SK-N-DZ (cell line): Measurements from ENCODE around the gene FNDC3B.
"Not testable (repeated sequence)": the region's sequence is repeated elsewhere in the genome, so short reads cannot be mapped to it uniquely, and the experiment has no call there.

Experiments used
- DNase-seq: peaks from one replicate; pipeline ENCODE4 v3.0.0-alpha.2; 2015; ENCODE audit warnings: low spot score

Gene FNDC3B

DNA sequence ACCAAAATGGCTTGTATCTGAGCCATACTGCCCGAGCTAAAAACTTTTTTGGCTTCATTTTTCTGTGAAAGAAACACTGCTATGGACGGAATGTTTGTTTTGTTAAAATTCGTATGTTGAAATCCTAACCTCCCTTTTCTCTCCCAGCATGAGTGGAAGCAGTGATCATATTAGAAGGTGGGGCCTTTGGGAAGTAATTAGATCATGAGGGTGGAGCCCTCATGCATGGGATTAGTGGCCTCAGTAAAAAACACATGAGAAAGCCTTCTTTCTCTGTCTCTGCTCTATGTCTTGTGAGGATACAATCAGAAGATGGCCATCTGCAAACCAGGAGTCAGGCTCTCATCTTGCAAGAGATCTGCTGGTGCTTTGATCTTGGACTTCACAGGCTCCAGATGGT is 7.4 kb upstream of the FNDC3B start:
- DNase-seq = peak; percentile 83

- no peak for DNase-seq
Observed at GRCh38 chr3:172033396-172033795, 6.0 kb upstream of the FNDC3B start.

DNA sequence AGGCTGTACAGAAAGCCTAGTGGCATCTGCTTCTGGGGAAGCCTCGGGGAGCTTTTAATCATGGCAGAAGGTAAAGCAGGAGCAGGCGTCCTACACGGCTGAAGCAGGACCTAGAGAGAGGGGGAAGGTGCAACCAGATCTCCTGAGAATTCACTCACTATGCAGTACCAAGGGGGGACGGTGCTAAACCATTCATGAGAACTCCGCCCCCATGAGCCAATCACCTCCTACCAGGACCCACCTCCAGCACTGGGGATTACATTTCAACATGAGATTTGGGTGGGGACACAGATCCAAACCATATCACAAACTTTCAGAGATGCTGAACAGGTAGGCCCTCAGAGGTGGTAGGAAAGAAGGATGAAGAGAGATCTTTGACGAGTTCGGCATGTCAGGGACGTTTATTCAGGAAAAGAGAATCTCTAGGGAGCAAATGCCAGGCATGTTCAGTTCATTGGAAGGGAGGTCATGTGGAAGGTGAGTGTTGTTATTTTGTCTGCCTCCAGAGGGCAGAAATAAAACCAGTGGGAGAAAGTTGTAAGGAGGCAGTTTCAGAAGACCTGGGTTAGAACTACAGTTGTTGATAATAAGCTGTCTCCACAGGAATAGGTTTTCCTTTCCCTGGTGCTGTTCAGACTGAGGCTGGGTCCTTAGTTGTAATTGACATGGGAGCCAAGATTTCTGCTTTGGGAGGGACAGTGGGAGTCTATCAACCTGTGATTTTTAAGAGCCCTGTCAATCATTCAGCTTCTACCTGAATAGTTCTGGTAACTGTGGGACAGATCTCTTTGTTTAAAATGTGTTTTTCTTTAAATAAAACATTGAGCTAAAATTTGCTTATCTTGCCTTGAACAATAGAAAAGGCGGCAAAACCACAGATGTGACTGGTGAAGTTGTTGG is 4.3 kb upstream of the FNDC3B start:
- peak; percentile 65 for DNase-seq

GRCh38 chr3:172036541-172037215 is 2.7 kb upstream of the FNDC3B start:
- DNase-seq = no peak

- DNase-seq = no peak
Observed at GRCh38 chr3:172038798-172039435, 461 bp upstream of the FNDC3B start.

DNA sequence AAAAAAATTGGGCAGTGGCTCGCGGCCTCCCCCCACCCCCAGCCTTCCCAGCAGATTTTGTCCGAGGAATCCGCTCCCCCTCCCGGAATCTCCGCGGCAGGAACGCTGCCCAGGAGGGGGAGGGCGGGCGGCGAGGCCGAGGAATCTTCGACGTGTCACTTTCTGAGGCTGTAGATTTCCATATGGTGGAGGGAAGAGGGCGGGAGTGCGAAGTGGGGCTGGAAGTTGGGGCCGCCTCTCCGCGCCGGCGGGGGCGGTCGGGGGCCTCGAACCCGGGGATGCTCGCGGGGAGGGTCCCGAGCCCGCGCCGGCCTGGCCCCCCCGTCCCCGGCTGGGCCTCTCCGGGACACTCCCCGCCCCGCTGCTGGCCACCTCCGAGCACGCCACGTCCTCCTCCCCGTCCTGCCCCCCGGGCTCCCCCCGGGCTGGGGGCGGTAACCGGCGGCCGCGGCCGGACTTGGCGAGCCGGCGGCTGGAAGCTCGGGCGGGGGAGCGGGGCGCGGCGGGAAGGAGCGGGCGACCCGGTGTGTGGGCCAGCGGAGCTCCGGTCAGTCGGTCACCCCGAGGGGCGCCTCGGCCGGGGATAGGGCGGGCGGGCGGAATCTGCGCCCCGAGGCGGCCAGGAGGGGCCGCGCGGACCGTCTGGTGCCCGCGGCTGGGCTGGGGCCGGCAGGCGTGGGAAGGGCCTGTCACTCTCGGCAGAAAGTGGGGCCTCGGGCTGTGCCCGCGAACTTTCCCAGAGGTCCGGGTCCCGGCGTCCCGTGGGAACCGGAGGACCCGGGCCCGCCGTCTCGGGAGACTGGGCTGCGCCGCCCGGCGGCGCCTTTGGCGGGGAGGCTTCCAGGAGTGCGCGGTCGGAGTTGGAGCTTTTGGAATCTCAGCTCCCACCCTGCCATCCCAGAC is 951 bp downstream of the FNDC3B start:
- peak; percentile 63 for DNase-seq

GRCh38 chr3:172040981-172041963 is 1.9 kb downstream of the FNDC3B start:
- DNase-seq = peak; percentile 34

GRCh38 chr3:172042136-172042662 is 2.8 kb downstream of the FNDC3B start:
- DNase-seq = no peak

DNA sequence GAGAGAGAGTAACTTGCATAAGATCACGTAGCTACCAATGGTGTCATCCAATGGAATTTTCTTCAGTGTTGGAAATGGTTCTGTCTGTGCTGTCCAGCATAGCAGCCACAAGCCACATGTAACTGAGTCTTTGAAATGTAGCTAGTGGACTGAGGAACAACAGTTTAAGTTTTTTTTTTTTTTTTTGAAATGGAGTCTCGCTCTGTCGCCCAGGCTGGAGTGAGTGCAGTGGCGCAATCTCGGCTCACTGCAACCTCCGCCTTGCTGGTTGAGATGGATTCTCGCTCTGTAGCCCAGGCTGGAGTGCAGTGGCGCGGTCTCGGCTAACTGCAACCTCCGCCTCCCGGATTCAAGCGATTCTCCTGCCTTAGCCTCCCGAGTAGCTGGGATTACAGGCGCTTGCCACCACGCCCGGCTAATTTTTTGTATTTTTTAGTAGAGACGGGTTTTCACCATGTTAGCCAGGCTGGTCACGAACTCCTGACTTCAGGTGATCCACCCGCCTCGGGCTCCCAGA is 3.3 kb downstream of the FNDC3B start:
- not testable (repeated sequence) for DNase-seq

GRCh38 chr3:172043233-172043632 is 3.9 kb downstream of the FNDC3B start:
- no peak for DNase-seq

- DNase-seq = no peak
Observed at GRCh38 chr3:172043766-172044165, 4.4 kb downstream of the FNDC3B start.

GRCh38 chr3:172044833-172045585 is 5.6 kb downstream of the FNDC3B start:
- DNase-seq = no peak

- no peak for DNase-seq
Observed at GRCh38 chr3:172046268-172046915, 7.0 kb downstream of the FNDC3B start.

- DNase-seq = no peak
Observed at GRCh38 chr3:172047567-172048115, 8.3 kb downstream of the FNDC3B start.

DNA sequence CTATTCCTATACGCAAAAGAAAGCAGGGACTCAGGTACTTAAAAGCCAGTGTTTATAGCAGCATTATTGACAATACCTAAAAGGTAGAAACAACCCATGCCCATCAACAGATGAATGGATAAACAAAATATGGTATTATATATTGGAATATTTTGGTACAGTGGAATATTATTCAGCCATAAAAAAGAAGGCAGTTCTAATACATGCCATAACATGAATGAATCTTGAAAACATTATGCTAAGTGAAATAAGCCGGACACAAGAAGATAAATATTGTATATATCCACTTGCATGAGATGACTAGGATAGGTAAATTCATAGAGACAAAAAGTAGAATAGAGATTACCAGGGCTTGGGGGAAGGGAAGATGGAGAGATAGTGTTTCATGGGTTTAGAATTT is 9.2 kb downstream of the FNDC3B start:
- no peak for DNase-seq

DNA sequence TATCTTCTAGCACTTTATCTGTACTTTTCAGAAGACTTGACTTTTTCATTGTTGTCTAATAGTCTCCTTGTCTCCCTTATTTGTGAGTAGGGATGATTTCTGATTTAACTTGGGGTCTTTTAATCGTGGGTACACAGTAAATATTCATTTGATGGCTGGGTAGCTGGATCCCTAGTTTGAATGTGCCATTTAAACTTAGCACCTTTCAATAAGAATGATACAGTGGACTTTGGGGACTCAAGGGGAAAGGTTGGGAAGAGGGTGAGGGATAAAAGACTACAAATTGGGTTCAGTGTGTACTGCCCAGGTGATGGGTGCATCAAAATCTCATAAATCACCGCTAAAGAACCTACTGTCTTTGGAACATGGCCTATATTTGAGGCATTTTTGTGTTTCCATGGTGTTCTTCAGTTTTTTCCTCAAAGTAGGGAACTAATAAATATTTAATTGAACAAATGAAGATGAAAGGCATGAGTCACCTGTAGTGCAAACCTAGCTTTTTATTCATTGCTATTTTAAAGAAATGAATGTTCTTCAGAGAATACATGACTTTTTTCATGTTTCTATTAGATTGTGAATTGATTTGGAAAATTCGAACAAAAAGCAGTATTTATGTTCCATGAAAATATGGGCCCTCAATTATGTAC is 12.1 kb downstream of the FNDC3B start:
- no peak for DNase-seq

DNA sequence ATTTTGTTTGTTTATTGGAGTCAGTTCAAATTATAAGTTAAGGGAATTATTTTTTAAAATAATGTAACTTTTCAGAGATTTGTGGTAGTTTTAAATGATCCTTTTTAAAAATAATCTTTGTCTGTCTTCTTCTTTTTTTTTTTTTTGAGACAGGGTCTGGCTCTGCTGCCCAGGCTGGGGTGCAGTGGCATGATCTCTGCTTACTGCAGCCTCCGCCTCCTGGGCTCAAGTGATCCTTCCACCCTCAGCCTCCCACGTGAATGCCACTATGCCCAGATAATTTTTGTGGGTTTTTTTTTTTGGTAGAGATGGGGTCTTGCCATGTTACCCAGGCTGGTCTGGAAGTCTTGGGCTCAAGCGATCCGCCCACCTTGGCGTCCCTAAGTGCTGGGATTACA is 12.6 kb downstream of the FNDC3B start:
- DNase-seq = no peak

GRCh38 chr3:172052405-172052804 is 13.0 kb downstream of the FNDC3B start:
- DNase-seq = no peak
